GM12892 (cell line): ENCODE results near the gene PLVAP.

ENCODE experiments used
- DNase-seq: peaks from one replicate; pipeline ENCODE4 v3.0.0; 2011; ENCODE audit not compliant: insufficient read length
- FAIRE-seq: peaks from 2 replicates; lab custom pipeline; 2011; peaks lifted over from hg19 to GRCh38; lab: Jason Lieb, UNC
- POLR2A ChIP-seq: IDR thresholded peaks from 2 replicates; pipeline ENCODE4 v1.6.1; 2011; ENCODE audit warnings: low read depth, low read length, control low read depth
- POLR2AphosphoS5 ChIP-seq: IDR thresholded peaks from 2 replicates; pipeline ENCODE4 v1.6.1; 2011; ENCODE audit warnings: low read depth, low read length, control low read depth
- TAF1 ChIP-seq: IDR thresholded peaks from 2 replicates; pipeline ENCODE4 v1.6.1; 2011; ENCODE audit warnings: low read depth, mild to moderate bottlenecking, control low read depth, low read length, borderline replicate concordance

Gene PLVAP

DNA sequence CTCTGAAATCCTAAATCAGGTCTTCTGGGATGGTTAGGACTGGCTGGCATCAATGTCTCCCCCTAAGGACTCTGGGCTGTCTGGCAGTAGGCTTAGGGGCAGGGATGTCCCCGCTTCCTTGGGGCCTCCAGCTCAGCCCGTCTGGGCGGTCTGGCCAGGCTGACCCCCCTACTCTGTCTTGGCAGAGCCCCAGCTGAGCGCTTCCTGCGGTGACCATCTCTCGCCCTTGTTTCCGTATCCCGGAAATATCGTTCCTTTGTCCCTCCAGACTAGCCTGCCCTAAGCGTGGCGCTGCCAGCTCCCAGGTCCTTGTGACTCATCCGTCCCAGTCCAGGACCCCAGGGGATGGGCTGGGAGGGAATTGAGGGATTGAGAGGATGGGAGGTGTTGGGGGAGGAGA lies 28.4 kb downstream of the PLVAP start:
- DNase-seq (no peak), FAIRE-seq (no peak)
- TF ChIP-seq POLR2AphosphoS5 = no peak
- TF ChIP-seq TAF1 = no peak
- TF ChIP-seq POLR2A = no peak

DNA sequence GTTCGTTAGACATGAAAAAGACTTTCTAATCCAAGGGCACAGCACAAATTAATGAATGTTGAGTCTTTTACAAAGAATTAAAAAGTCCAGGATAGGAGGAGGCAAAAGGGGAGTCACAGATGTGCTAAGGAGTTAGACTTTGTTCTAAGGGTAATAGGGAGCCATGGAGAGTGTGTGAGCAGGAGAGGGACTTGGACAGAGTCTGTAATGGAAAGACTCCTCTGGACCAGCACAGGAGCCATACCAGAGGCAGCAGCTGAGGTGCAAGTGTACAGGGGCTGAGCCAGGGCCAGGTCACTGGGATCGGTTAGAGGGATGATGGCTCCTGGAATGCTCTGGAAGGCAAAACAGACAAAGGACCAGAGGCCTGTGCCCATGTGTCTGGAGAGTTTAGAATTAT lies 29.3 kb downstream of the PLVAP start:
- FAIRE-seq (no peak), DNase-seq (no peak)
- no peak for TF ChIP-seq TAF1
- TF ChIP-seq POLR2A = no peak
- no peak for TF ChIP-seq POLR2AphosphoS5

DNA sequence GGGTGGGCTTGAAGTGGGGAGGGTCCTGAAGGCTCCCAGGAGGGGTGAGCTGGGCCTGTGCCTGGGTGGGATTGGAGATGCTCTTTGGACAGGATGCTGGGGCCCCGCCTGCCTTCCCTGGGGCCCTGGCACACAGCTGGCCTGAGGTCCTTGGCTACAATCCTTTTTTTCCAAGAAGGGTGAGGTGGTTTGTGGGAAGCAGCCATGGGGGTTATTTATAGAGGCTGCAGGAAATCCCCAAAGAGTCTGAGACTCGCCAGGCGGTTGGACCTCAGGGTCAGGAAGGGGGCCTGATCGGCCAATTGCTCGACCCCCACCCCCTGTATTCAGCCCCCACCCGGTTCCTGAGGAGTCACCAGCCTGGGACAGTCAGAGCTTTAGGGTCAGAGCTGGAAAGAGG lies 29.8 kb downstream of the PLVAP start:
- no peak for TF ChIP-seq POLR2AphosphoS5
- no peak for TF ChIP-seq POLR2A
- TF ChIP-seq TAF1 = no peak
- DNase-seq = no peak
- no peak for FAIRE-seq

DNA sequence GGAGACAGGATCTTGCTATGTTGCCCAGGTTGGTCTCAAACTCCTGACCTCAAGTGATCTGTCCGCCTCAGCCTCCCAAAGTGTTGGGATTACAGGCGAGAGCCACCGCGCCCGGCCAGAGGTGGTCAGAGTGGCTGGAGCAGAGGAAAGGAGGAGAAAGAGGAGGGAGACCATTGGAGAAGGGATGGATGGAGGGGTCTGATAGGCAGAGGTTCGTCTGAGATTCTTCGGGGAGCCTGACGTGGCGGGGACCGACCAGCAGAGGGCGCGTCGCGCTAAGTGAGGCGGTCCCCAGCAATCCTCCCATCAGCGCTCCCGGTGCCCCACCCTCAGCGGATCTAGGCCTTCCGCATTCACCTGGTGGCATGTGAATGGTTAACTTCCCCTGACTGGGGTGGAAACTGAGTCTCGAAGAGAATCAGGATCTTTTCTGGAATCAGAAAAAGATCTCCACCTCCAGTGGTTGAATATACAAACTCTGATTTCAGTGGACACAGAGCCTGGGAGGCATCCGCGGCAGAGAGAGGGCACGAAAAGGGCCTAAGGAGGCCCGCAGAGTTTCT lies 31.0 kb downstream of the PLVAP start:
- TF ChIP-seq TAF1 (no peak), POLR2A (no peak), POLR2AphosphoS5 (no peak)
- DNase-seq = peak; percentile 88
- peak; percentile 98 for FAIRE-seq

DNA sequence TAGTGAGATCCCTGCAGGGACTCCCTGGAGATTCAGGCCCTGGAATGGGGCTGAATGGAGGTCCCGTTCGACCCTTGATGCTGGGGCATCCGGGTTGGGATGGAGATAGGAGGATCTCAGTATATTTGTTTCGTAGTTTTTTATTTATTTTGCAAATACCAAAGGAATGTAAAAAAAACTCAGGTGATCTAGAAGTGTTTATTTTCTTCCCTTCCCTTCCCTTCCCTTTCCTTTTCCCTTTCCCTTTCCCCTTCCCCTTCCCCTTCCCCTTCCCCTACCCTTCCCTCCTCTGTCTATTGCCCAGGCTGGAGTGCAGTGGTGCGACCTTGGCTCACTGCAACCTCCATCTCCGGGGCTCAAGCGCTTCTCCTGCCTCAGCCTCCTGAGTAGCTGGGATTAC lies 35.3 kb downstream of the PLVAP start:
- no peak for DNase-seq
- no peak for TF ChIP-seq TAF1
- TF ChIP-seq POLR2AphosphoS5 = no peak
- no peak for TF ChIP-seq POLR2A
- FAIRE-seq = no peak

DNA sequence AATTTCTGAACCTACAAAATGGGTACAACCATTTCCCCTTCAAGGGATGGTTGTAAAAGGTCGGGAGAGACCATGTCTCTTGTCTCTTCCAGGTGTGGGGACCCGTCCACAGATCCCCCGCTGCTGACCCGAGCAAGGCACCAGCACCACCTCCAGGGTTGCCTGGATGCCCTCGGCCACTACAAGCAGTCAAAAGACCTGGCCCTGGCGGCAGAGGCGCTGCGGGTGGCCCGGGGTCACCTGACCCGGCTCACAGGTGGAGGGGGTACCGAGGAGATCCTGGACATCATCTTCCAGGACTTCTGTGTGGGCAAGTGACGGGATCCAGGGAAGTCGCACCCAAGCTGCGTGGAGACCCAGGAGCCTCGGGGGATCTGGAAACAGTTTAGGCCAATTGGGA lies 35.8 kb downstream of the PLVAP start:
- DNase-seq (no peak), FAIRE-seq (no peak)
- no peak for TF ChIP-seq POLR2AphosphoS5
- TF ChIP-seq TAF1 = no peak
- no peak for TF ChIP-seq POLR2A

DNA sequence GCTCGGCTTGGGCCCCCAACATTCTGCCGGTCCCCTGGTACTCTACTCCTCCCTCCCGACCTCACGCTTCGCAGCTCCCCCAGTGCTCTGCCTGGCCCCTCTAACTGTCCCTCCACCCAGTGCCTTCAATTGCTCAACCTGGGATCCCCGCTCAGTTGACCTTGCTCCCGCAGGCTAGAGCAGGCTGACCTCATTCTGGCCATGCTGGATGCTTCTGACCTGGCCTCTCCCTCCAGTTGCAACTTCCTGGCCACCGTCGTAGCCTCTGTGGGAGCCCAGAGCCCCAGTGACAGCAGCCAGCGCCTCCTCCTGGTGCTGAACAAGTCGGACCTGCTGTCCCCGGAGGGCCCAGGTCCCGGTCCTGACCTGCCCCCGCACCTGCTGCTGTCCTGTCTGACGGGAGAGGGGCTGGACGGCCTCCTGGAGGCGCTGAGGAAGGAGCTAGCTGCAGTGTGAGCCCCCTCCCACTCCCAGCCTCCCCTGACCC lies 36.2 kb downstream of the PLVAP start:
- TF ChIP-seq POLR2A (no peak), TAF1 (no peak)
- DNase-seq (no peak), FAIRE-seq (no peak)

DNA sequence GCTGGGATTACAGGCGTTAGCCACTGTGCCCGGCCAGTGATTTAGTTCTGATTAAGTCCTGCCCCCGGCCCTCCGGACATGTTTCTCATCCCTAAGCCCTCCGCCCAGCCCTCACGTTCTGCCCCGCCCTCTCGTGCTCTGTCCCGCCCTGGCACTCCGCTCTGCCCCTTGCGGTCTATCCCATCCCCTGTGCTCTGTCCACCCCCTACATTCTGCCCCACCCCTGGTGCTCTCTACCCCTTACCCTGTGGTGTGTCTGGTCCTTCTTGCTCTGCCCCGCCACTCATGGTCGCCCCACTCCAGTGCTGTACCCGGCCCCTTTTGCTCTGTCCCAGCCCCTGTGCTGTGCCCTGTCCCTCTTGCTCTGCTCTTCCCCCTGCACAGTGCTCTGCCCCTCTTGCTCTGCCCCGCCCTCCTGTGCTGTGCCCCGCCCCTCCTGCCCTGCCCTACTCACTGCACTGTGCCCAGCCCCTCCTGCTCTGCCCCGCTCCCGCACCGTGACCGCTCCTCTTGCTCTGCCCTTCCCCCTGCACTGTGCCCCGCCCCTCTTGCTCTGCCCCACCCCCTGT lies 36.8 kb downstream of the PLVAP start:
- FAIRE-seq (no peak), DNase-seq (no peak)
- no peak for TF ChIP-seq TAF1
- no peak for TF ChIP-seq POLR2AphosphoS5
- no peak for TF ChIP-seq POLR2A

DNA sequence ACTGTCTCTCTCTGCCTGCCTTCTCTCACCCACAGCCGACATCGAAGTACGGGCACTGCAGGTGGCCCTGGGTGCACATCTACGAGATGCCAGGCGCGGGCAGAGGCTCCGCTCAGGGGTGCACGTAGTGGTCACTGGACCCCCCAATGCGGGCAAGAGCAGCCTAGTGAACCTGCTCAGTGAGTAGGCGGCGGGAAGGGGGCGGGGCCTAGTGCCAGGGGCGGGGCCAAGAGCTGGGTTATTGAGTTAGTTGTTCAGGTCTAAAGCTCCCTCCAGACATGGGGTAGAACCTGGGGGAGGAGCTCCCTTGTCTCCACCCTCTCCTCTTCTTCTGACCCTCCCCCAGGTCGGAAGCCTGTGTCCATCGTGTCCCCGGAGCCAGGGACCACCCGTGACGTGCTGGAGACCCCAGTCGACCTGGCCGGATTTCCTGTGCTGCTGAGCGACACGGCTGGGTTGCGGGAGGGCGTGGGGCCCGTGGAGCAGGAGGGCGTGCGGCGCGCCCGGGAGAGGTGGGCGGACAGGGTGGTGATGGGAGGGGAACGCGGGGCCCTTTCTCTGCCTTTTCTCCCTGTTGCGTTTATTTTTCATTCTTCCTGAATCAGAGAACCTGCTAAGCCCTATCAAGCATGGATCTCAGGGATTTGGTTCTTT lies 37.9 kb downstream of the PLVAP start:
- no peak for FAIRE-seq
- no peak for TF ChIP-seq POLR2AphosphoS5
- DNase-seq = no peak

DNA sequence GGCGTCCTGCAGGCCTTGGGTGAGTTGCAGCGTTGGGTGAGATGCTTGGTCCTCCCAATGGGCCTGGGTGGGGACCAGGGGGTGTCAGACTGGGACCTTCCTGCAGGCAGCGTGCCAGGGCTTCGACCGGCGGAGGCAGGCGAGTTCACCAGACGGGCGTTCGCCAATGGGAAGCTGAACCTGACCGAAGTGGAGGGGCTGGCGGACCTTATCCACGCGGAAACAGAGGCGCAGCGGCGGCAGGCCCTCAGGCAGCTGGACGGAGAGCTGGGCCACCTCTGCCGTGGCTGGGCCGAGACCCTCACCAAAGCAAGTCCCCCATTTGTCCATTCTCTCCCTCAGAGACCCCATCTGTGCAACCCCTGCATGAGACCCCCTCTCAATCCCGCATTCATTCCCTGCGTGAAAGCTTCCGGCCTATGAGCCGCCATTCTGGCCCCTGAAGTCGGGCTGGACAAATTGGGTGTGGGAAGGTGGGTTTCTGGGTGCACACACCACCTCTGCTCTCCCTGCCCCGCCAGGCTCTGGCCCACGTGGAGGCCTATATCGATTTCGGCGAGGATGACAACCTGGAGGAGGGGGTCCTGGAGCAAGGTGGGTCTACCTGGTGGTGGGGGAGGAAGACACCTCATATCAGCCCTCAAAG lies 38.6 kb downstream of the PLVAP start:
- no peak for TF ChIP-seq POLR2AphosphoS5
- no peak for TF ChIP-seq POLR2A
- TF ChIP-seq TAF1 = no peak
- no peak for FAIRE-seq
- no peak for DNase-seq

DNA sequence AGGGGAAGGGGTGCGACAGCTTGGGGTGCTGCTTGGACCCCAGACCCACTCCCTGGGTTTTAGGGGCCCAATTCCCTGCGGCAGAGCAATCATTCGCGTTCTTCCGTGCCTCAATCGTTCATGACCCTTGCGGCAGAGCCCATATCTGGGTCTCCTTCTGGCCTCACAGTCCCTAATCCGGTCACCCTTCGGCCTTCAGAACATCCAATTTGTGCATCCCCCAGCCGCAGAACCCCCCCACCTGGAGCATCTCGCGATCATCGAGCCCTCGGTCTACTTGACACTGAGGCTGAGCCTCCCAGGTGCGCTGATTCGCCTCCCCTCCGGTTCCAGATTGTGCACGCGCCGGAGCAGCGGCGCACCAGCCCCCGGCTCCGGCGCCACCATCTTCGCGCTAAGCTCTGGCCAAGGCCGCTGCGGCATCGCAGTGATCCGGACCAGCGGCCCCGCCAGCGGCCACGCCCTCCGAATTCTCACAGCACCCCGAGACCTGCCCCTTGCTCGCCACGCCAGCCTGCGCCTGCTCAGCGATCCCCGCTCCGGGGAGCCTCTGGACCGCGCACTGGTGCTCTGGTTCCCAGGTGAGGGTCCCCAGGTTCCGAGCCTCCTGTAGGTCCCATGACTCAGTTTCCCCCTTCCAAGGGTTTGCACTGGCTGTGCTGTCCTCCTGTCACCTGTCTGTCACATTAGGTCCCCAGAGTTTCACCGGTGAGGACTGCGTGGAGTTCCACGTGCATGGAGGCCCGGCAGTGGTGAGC lies 39.3 kb downstream of the PLVAP start:
- FAIRE-seq (no peak), DNase-seq (peak; percentile 62)
- no peak for TF ChIP-seq POLR2A
- TF ChIP-seq POLR2AphosphoS5 = no peak
- TF ChIP-seq TAF1 = no peak
